Right hindlimb (tissue), 1 donor: ENCODE measurements around the gene BRIP1.
"Not testable (repeated sequence)": the region's sequence is repeated elsewhere in the genome, so short reads cannot be mapped to it uniquely, and the experiment has no call there.

Experiments
- DNase-seq: peaks from one replicate; pipeline ENCODE4 v3.0.0-alpha.2; 2018

The BRIP1 gene

GRCh38 chr17:61826866-61827265 is 36.5 kb downstream of the BRIP1 start:
- DNase-seq, result not testable (repeated sequence)

DNA sequence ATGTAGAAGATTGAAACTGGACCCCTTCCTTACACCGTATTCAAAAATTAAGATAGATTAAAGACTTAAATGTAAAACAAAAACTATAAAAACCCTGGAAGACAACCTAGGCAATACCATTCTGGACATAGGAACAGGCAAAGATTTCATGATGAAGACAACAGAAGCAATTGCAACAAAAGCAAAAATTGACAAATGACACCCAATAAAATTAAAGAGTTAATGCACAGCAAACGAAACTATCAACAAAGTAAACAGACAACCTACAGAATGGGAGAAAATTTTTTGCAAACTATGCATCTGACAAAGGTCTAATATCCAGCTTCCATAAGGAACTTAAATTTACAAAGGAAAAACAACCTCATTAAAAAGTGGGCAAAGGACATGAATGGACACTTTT is 37.1 kb downstream of the BRIP1 start:
- not testable (repeated sequence) for DNase-seq

- no peak for DNase-seq
These were observed 37.7 kb downstream of the BRIP1 start for GRCh38 chr17:61825448-61826137.

- DNase-seq, result no peak
These were observed 40.7 kb downstream of the BRIP1 start for GRCh38 chr17:61822326-61823285.

DNA sequence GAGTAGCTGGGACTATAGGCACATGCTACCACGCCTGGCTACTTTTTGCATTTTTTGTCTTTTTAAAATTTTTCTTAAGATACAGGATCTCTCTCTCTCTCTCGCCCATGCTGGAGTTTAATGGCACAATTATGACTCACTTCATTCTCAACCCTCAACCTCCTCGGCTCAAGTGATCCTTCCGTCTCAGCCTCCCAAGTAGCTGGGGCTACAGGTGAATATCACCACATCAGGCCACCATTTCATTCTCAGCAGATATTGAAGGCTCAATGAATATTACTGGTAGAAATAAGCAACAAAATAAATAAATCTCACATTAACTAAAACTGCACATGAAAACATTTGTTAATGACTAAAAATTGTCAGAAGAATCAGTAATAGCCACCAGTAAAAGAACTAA is 41.7 kb downstream of the BRIP1 start:
- DNase-seq, result no peak

- not testable (repeated sequence) for DNase-seq
These were observed 44.1 kb downstream of the BRIP1 start for GRCh38 chr17:61819265-61819664.

DNA sequence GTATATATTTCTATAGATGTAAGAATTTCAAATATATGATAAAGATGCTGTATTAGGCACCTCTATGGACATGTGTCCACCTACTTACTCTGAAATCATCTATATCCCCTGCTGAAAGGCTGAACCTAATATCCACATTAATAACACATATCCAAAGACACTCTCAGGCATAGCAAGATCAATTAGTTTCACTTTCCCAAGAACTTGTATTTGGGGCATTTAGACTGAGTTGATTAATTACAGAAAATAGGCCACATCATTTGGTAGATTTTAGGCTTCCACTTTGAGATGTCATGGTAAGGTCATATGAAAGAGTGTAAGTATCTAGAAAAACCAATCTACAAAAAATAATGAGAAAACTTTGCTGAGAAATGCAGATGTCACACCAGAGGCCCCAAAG is 45.1 kb downstream of the BRIP1 start:
- no peak for DNase-seq

GRCh38 chr17:61817452-61817851 is 45.9 kb downstream of the BRIP1 start:
- no peak for DNase-seq

GRCh38 chr17:61816538-61816937 is 46.8 kb downstream of the BRIP1 start:
- no peak for DNase-seq

DNA sequence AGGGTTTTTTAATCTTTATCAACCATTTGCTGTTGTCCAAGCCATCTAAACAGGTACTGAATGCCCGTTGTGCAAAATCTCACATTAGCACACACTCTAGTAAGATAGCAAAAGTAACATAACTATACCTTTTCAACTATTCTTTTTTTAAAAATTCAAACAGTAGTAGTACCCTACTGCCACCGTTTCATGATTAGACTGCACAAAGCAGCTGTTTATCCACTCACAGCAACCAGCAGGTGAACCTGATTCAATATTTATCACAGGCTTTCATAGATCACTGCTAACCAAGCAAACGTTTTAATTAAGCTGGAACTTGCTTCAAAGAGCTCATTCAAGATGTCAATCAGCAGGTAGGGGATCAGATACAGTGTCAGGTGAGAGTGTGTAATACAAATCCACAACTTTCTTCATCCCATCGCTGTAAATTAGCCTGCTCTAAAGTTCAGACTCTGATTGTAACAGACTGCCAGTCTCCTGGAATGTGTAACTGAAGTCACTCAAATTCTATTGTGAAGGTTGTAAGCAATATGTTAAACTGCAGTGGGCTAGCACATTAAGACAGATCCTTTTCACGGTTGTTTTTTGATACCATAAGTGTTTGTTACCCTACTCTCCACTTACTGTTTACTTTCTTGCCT is 47.3 kb downstream of the BRIP1 start:
- DNase-seq, result no peak

DNA sequence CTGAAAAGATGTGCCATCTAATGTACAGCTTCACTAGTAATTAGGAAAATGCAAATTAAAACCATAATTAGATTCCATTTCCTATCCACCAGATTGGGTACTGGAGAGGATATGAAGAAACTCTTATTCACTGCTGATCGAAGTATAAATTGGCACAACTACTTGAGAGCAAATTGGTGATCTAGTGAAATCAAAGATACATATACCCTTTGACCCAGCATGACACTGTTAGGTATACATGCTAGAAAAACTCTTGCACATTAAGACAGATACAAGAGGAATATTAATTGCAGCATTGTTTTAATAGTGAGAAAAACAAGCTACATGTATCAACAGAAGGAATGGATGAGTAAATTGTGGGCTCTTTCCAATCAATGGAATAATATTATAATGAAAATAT is 48.8 kb downstream of the BRIP1 start:
- no peak for DNase-seq

DNA sequence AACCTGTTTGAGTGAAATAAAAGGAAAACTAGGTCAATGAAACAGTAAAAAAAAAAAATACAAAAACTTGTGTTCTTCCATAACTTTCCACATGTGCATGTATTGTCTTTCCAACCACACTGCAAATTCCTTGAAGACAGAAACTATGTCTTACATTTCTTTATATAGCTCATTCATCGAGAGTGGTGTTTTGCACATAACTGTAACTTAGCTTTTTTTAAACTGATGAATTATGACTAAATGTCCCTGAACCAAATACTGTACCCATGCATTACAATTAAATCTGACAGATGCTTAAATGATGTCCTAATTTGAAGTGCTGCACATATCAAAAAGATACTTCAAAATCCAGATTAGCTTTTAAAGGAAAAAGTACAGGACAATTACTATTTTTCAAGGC is 50.1 kb downstream of the BRIP1 start:
- no peak for DNase-seq

GRCh38 chr17:61812747-61813146 is 50.6 kb downstream of the BRIP1 start:
- DNase-seq, result no peak

GRCh38 chr17:61809816-61810392 is 53.4 kb downstream of the BRIP1 start:
- no peak for DNase-seq

DNA sequence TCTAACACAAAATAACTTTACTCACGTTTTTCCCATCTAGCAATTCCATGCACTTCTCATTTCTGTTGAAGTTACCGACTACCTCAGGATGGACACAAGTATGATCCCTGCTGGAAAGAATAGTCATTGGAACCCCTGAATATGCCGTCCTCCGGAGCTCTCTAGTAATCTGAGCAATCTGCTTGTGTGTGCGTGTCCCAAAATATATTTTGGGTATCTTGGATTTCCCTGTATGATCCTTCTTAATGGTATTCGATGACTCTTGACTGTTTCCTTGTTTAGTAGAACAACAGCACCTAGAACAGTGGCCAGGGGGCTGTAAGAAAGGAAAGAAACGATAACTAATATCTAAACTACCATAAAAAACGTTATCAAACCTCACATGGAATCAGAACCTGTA is 54.9 kb downstream of the BRIP1 start:
- no peak for DNase-seq

GRCh38 chr17:61806936-61807335 is 56.4 kb downstream of the BRIP1 start:
- no peak for DNase-seq

GRCh38 chr17:61806081-61806828 is 57.1 kb downstream of the BRIP1 start:
- DNase-seq, result no peak

- no peak for DNase-seq
These were observed 57.9 kb downstream of the BRIP1 start for GRCh38 chr17:61805399-61805798.

GRCh38 chr17:61803796-61804195 is 59.5 kb downstream of the BRIP1 start:
- DNase-seq, result no peak

GRCh38 chr17:61803216-61803615 is 60.1 kb downstream of the BRIP1 start:
- no peak for DNase-seq

DNA sequence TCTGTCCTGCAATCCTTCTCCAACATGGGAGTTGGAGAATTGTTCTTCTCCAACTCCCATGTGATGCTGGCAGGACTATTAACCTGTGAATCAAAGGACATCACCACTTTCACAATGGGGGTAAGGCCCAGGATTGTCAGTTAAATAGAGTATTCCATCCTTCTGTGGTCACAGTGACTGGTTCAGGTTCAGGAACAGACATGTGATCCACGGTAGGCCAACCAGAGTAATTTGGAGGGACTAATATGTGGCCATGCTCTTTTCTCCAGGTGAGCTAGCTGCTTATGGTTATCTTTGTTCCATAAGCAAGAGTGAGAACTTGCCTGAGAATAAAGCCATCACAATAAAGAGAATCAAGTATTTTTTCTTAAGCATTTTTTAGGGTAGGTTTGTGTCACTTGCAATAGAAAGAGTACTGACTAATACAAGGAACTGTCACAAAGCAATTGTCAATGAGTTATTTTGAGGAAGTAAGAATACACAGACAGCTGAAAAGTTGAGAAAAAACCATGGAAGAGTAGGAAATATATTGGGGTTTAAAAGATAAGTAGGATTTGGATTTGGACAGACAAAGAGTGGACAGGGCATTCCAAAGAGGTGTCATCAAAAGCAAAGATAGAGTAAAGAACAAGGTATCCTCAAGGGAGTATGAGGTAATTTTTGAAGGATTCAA is 63.4 kb downstream of the BRIP1 start:
- DNase-seq, result no peak

DNA sequence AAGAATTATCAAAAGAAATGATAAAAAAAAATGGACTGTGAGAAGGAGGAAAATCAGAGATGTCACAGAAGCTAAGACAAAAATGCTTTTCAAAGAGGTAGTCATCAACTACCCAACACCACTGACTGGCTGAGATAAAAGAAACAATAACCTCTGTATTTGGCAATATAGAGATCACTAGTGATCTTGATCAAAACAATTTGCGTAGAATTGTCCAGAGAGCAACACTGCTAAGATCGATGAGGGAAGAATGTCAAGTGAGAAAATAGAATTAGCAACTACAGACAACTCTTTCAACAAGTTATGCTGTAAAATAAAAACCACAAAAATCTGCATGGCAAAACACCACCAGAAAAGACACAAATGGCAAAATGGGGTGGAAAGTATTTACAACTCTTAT is 66.0 kb downstream of the BRIP1 start:
- no peak for DNase-seq
